HG02588 (cell line): ENCODE measurements around the gene TMEM217.

Experiments
- ATAC-seq: cut with Tn5 transposase; IDR thresholded peaks from one replicate; pipeline ENCODE4 v1.9.1; 2021; ENCODE audit warnings: mild to moderate bottlenecking, moderate library complexity; ENCODE audit not compliant: unreplicated experiment

Gene TMEM217

DNA sequence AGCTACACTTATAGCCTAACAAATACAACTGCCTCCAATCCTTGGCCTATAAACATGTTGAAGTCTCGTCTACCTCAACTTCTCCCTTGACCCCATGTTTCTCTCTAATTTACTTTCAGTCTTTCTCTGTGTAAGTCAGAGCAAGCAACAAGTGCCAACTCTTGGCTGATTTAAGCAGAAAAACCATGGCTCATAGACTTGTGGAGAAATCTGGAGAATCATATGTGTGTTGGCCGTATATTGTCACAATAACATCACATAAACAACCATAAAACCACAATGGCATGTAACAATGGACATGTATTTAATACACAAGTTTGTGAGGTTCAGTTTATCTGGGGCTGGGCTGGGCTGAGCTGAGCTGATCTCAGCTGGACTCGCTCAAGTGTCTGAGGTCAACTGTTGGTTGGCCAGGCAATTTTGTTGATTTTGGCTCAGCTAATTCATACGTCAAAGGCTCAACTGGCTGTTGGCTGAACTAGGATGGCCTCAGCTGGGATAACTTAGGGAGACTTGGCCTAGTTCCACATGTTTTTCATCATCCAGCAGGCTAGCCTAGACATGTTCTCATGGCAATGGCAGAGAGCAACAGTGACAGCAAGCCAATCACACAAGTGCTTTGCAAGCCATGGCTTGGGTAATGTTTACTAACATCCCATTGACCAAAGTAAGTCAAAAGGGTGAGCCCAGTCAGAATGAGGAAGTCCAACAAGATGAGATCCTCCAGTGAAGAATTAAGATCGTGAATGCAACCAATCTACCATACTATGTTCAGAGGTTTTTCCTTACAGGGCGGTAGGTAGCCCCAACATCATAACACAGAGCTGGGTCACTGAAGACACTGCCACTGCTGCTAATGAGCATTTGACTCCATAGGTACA lies 13.3 kb downstream of the TMEM217 start:
- ATAC-seq: no peak

DNA sequence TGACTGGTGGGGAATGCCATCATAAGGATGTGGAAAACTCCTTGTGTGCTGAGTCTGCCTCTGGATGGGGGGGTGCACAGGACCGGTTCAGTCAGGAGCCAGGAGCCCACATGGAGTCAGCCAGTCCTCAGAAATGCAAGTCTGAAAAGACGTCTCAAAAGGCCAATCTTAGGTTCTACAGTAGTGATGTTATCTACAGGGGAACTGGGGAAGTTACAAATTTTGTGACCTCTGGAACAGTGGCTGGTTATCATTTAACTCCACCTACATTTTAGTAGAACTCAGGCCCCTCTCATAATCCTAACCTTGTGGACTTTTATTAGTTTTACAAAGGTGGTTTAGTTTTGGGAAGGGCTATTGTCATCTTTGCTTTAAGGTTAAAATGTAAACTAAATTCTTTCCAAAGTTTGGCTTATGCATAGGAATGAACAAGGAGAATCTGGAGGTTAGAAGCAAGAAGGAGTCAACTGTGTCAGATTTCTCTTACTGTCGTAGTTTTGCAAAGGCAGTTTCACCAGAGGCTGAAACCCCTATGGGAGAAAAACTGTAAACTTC lies 14.1 kb downstream of the TMEM217 start:
- ATAC-seq: no peak

DNA sequence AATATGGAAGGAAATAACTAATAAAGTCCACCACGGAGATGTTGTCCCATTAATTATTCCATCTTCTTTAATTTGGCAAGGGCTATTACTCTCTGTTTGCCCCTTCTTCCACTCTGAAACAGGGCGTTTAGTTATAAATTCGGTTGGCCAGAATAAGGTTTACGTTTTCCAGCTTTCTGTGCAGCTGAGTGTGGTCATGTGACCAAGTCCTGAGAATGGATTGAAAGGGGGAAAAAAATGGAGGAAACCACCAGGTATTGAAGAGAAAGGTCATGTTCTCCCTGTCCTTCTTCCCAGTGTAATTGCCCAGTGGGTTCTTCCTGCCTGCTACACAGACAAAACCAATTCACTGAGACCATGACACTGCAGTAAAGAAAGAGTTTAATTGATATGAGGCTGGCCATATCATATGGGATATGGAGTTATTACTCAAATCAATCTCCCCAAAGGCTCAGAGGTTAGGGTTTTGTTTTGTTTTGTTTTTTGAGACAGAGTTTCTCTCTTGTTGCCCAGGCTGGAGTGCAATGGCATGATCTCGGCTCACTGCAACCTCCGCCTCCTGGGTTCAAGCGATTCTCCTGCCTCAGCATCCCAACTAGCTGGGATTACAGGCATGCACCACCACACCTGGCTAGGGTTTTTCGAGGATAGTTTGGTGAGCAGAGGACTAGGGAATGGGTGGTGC lies 14.7 kb downstream of the TMEM217 start:
- ATAC-seq: no peak

DNA sequence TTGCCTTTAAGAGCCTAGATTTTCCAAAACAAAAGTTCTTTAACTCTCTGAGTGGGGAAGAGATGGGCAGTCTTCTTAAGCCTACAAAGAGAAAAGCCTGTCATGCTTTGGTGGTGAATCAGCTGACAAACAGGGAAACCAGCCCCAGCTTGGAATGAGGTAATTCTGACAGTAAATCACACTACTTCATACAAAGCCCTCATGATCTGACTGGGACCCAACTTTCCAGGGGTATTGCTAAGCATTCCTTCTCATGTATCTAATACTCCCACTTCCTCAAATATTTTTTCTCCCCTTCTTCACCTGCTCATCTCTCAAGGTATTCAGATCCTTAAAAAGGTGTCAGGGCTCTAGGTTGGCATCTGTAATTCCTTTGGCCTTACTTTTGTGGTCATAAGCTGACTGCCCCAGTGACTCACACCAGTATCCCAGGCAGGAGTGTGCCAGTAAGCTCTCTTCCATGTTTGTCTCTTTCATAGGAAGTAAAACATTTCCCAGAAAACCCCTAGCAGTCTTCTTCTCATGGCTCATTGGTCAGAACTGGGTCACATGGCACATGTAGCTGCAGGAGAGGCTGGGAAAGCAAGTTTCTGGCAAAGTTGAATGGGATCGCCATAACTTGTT lies 15.4 kb downstream of the TMEM217 start:
- no peak for ATAC-seq

DNA sequence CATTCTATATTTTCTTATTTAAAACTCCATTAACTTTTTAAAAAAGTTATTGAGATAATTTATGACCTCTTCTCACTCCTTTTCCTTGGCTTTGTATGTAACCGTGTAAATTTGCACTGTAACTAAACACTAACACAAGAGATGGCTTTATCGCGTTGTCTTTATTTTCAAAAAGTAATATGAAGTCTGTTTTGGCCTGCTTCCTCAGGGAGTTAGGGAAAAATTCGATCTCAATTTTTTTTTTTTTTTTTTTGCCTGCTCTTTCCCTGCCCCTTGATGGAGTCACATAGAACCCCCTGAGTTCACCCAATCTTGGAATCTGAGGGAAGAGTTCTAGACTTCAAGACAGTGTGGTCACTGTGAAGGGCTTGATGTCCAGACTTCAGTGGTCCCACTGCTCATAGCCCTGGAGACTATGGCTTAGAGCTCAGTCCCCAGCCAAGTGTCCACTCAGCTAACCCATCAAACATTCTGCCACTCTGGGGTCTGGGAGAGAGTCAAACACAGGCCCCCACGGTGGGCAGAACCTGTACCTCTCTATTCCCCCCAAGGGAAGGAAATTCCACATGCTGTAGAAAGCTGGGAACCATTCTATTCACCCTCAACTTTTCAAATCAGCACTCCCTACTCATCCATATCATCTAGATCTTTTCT lies 16.0 kb downstream of the TMEM217 start:
- ATAC-seq: no peak

DNA sequence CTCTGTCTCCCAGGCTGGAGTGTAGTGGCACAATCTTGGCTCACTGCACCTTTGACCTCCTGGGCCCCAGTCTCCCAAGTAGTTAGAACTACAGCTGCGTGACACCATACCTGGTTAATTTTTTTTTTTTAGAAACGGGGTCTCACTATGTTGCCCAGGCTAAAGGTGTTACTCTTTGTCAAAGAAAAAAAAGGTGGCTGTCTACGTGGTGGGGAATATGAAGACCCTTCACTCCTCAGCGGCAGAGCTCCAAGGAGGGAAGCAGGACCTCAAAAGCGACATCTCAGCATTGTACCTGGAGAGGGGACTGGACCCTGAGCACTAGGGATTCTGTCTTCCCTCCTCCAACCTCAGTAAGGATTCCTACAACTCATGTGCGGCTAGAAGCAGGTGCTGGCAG lies 16.8 kb downstream of the TMEM217 start:
- no peak for ATAC-seq

DNA sequence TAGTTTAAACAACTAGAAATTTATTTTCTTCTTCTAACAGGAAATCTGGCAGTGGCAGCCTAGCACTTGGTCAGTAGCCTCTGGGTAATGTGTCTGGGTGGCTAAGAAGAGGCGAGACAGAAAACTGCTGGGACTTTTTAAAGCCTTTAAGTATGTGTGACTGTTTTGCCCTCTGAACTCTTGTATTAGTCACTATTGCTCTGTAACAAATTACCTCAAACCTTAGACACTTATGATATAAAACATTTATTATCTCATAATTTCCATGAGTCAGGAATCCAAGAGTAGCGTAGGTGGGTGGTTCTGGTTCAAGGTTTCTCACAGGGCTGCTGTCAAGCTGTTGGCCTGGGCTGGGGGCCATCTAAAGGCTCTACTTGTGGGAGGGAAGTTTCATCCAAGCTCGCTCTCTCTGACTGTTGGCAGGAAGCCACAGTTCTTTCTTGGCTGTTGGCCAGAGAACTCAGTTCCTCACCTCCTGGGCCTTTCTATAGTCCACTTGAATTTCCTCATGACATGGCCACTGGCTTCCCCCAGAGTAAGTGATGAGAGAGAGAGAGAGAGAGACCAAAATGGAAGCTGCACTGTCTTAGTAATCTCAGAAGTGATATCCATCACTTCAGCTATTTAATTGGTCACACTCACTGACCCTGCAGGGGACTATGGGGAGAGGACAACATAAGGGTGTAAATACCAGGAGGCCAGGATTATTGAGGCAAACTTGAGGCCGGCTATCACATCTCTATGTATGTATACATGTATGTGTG lies 17.8 kb downstream of the TMEM217 start:
- ATAC-seq: peak; percentile 60

DNA sequence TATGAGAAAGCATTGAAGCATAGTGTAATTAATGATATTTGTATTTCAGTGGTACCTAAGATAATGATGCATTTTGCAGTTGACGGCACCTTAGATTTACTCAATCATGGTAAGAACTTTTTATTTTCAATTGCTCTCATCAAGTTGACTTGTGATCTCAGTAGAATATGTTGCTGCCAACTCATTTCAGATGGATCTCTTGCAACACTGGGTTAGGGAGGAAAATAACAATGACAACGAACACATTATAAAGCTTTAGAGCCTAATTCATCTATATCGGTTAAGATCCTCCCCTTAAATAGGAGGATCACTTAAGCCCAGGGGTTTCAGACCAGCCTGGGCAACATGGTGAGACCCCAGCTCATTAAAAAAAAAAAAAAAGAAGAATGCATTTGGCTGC lies 18.4 kb downstream of the TMEM217 start:
- no peak for ATAC-seq

DNA sequence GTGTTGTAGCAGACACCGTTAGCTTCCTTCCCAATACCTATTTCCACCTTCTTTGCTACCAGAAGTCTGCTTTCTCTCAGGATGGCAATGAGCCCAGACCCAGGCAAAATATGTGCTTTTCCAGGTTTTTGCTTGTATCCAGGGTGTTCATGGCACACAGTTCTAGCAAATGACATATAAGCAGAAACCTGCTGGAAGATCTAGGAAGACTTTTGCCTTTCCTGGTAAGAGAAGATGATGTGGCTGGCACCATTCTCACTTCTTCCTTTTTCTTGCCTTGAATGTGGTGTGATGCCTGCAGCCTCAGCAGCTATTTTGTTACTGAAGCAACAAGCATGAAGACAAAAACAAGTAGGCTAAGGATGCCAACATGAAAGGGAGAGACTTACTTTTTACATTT lies 19.6 kb downstream of the TMEM217 start:
- ATAC-seq: no peak

DNA sequence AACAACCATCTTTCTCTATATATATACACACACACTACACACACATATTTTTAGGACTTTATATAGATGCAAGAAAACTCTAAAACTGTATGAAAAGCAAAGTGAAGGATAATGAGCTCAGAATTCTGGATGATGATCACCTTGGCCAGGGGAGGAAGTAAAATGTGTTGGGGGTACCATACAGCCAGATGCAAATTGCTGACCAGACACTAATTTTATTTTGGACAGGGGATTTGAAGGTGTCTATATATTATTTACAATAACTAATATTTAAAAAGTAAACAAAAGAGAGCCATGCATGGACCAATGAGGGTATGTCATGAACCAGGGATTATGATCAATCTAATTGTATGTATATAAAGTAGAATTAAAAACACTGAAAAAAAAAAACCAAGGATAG lies 20.2 kb downstream of the TMEM217 start:
- ATAC-seq: no peak

DNA sequence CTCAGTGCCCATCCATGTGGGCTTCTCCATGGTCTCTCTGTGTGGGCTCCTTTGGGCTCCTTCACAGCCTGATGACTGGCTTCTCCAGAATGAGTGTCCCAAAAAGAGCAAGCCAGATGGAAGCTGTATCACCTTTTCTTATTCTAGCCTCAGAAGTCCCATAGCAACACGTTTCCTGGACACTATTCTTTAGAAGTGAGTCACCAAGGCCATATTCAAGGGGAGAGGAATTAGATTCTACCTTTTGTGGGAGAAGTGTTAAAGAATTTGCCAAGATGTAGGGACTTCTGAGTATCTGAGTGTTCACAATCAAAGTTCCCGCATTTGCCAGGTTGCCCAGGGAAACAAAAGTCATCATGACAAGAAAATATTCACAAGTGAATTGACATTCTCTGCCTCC lies 21.0 kb downstream of the TMEM217 start:
- no peak for ATAC-seq

DNA sequence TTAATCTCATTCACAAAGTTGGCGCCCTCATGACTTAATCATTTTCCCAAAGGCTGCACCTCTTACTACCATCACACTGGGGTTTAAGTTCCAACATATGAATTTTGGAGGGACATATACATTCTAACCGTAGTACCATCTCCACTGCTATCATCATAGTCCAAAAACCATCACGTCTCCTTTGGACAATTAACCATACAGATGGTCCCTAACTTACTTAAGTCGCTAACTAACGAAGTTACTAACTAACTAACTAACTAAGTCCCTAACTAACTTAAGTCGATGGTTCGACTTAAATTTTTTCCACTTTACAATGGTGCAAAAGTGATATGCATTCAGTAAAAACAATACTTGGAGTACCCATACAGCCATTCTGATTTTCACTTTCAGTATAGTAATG lies 24.4 kb downstream of the TMEM217 start:
- ATAC-seq: no peak

DNA sequence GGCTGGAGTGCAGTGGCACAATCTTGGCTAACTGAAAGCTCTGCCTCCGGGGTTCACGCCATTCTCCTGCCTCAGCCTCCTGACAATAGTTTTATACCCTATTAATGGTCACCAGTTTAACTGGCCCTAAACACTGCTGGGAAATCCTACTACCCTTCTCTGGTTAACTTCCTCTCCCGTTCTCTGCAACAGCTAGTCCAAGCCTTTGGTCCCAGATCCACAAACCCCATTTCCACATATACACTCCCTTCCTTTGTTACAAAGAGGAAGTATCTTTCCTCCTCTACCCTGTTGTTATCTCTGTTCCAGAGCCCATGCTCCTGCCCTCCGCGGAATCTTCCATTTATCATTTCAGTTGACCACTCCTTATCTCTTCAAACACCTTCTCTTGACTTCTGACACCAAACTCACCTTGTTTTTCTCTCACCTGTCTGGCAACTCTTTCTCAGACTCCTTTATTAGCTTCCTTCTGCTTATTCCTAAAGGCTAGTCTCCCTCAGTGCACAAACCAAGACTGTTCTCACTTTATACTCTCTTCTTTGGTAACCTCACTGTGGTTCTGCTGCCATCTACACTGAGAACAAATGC lies 25.4 kb downstream of the TMEM217 start:
- ATAC-seq: no peak

DNA sequence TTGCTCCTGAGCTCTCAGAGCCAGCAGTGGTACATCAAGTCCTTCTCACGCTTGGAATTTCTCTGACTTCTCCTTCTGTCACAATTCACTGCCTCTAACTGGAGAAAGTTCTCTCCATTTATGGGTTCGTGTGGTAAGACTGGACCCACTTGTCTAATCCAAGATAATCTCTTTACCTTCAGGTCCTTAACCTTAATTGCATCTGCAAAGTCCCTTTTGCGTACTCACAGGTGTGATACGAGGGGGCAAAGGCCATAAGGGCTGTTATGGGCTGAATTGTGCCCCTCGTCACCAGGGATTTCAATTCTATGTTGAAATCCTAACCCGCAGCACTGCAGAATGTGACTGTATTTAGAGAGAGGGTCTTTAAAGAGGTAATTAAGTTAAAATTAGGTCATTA lies 27.8 kb downstream of the TMEM217 start:
- no peak for ATAC-seq

DNA sequence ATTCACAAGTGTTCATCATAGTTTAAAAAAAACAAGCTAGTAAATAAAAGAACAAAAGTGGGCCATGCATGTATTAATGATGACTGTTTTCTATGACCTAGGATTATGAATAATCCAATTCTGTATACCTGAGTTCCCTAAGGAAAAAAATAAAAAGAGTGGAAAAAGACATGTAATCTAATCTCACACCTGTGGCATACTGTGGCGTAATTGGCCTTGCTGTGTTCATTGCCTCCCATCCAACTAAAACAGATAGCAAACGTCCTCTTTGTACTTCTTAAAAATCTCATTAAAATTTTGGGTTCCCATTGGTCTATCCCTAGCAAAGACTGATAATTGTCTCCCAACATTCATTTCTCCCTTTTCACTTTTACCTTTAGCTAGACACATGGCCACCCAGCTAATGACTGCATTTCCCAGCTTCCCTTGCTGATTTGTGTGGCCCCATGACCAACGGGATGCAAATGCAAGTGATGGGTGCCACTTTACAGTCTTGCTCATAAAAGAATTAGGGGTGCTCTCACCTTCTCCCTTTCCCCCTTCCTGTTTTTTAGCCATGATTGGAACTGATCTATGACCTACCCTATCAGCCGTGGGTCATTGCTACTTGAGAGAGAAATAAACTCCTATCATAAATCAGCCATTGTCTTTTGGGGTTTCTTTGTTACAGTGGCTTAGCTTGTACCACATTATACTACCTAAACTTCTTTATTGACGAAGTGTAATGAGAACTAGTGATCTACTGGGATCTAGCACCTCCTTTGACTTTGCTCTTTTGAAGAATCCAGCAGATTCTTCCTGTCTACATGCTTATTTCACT lies 32.4 kb downstream of the TMEM217 start:
- no peak for ATAC-seq

DNA sequence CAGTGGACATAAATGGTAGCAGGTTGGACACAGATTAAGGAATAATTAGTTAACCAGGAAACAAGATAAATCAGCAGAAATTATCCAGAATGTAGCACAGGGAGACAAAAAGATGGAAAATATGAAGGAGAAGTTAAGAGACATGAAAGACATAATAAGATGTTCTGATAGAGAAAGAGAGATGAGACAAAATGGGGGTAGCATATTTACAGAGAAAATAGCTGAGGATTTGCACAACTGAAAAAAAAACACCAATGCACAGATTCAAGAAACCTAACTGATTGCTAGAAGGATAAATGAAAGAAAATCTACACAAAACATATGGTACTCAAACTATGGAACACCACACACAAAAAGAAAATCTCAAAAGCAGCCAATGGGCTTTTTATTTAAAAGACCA lies 35.0 kb downstream of the TMEM217 start:
- no peak for ATAC-seq

DNA sequence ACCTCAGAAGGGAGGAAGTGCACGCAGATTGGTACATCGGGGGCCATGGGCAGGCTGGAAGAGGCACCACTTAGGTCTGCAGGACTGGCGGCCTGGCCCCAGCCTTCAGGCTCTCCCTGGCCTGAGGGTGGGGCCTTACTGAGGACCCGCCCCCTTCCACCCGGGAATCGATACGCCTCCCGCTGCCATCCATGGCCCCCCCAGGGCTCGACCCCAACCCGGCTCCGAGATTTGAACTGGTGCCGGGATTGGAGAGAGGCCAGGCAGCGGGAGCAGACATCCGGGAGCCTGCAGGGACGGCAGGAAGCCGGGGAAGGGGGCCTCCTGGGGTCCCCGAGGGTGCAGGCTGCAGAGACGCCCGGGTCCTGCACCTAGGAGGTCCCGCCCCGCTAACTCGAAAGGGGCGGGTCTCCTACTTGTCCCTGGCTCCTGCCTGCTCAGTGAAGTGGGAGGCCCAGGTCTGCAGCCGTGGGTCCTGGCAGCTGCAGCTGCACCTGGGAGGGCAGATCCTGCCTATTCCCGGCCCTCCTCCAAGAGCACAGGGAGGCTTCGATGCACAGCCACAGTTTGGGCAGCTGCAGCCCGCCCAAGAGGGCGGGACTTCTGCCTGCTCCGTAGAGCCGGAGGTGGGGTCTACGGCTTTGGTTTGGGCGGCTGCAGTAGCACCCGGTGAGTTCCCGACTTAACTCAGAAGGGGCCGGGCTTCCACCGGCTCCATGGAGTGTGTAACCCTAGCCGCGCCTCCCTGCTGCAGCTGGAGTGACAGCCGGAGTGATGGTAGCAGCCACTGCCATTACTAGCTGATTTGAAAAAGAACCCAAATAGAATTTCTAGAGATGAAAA lies 35.6 kb downstream of the TMEM217 start:
- ATAC-seq: peak; percentile 84

DNA sequence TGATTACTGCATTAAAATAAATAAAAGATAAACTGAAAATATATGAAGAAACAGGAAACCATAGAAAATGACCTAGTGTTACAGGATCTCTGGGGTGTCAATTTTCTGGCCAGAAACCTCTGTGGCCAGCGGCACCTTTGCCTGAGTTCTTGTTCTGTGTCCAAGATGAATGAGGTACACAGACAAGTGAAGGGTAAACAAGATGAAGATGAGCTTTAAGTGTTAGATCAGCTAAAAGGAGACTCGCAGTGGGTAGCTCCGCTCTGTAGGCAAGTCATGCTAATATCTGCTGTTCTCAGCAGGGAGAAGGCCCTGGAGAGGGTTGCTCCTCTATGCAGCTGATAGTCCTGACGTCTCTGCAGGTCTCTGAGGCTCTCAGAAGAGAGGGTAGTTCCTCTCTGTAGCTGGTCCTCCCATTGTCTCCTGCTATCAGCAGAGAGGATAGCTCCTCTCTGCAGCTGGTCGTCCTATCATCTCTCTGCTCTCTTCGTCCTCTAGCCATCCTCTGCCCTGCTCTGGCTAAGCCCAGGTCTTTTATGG lies 36.3 kb downstream of the TMEM217 start:
- ATAC-seq: peak; percentile 6
